Measurements from ENCODE around the gene RTN4RL1. TPM values are rescaled to one million over a fixed set of nuclear protein-coding genes. Genes with fewer than 3 reads are reported as not detected.

RTN4RL1 gene
- total RNA-seq, 1 donor from 2014 or later = 0.77 TPM

DNA sequence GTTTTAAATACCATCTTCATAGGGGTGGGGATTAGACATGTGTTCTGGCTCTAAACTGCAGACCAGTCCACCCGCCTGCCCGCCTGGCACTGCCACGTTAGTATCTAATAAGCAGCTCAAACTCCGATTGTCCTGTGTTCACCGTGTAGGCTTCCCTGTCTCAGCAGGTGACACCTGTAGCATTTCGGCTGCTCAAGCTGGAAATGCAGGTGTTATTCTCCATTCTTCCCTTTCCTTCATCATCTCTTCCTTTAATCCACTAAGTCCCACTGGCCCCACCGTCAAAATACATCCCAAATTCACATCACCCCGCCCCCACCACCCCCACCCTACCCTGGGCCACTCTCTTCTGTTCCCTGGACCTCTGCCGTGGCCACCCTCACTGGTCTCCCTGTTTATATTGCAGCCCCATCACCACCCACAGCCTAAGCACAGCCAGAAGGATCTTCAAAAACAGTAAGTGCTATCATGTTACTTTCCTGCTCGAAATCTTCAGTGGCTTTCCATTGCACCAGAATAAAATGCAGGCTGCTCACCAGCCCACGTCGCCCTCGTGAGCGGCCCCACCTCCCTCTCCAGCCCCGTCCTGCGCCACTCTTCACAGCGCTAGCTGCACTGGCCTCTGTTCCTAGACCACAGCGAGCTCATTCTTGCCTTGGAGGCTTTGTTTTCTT, 65.1 kb downstream of the RTN4RL1 start:
- H3K36me3 ChIP-seq (ENCODE audit: insufficient read depth, low read length) = no peaks in the 10 kb centered on the region
- Mint-ChIP-seq H3K36me3 (ENCODE audit: low read depth, unreplicated experiment) (no peaks in the 10 kb centered on the region), H3K27ac (ENCODE audit: unreplicated experiment) (no peak overlapping the region), H3K27me3 (ENCODE audit: low read depth, unreplicated experiment) (peaks cover 10% of the 10 kb centered on the region), H3K9me3 (ENCODE audit: unreplicated experiment) (no peaks in the 10 kb centered on the region), H3K4me3 (ENCODE audit: unreplicated experiment) (no peak overlapping the region), H3K4me1 (ENCODE audit: low read depth, unreplicated experiment) (peaks cover 3% of the 10 kb centered on the region)
- no peaks in the 10 kb centered on the region for H3K9me3 ChIP-seq (ENCODE audit: insufficient read depth, low read depth, low read length)
- no peak overlapping the region for H3K27ac ChIP-seq (ENCODE audit: low read depth, low read length)
- no peaks in the 10 kb centered on the region for H3K79me2 ChIP-seq (ENCODE audit: insufficient read depth, low read length)
- TF ChIP-seq EZH2 (IDR thresholded peaks at IDR 0.05; ENCODE audit: insufficient read depth, low read length) = no peak
- TF ChIP-seq, protein P1, sequence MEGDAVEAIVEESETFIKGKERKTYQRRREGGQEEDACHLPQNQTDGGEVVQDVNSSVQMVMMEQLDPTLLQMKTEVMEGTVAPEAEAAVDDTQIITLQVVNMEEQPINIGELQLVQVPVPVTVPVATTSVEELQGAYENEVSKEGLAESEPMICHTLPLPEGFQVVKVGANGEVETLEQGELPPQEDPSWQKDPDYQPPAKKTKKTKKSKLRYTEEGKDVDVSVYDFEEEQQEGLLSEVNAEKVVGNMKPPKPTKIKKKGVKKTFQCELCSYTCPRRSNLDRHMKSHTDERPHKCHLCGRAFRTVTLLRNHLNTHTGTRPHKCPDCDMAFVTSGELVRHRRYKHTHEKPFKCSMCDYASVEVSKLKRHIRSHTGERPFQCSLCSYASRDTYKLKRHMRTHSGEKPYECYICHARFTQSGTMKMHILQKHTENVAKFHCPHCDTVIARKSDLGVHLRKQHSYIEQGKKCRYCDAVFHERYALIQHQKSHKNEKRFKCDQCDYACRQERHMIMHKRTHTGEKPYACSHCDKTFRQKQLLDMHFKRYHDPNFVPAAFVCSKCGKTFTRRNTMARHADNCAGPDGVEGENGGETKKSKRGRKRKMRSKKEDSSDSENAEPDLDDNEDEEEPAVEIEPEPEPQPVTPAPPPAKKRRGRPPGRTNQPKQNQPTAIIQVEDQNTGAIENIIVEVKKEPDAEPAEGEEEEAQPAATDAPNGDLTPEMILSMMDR (IDR thresholded peaks at IDR 0.05; ENCODE audit: insufficient read depth, low read depth, low read length) = no peak
- H3K27me3 ChIP-seq (ENCODE audit: insufficient read depth, low read length) = no peaks in the 10 kb centered on the region
- H4K20me1 ChIP-seq (ENCODE audit: insufficient read depth, low read length) = no peaks in the 10 kb centered on the region
- no peak overlapping the region for H3K4me3 ChIP-seq (ENCODE audit: insufficient read depth, low read depth, low read length)
- DNase-seq (ENCODE audit: low read depth) = no peak
- H2AFZ ChIP-seq (ENCODE audit: low read depth, low read length) = no peak overlapping the region
- no peak for FAIRE-seq
- H3K4me1 ChIP-seq (ENCODE audit: insufficient read depth, low read length) = no peaks in the 10 kb centered on the region
- H3K4me2 ChIP-seq (ENCODE audit: low read length) = no peak overlapping the region
- H3K9ac ChIP-seq (ENCODE audit: low read length) = no peak overlapping the region

DNA sequence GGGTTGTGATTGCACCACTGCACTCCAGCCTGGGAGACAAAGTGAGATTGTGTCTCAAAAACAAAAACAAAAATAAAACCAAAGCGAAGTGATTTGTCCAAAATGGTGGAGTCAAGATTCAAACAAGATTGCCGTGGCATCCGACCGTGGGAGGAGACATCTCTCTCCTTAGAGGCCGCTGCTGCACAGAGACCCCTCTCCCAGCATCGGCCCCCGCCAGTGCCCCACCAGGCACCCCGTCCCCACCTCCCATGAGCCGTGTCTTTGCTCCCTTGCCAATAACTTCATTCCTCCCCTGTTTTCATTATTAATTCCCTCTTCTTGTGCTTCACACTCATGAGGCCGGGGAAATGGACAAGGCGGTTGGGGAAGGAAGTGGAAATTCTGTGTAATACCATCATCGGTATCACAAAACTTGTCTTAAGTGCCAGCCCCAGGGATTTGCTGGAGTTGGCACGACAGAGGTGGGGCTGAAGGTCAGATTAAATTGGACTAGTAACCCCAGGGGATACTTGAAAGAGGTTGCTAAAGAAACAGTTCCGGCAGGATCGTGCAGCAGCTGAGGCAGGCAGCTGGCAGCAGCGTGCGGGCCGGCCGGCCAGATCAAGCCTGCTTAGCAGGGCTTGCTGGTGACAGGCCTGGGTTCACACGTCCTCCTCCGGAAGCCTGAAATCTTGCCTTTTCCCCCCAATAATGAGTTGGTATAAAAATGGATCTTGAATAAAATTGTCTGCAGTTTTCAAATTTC, 66.8 kb downstream of the RTN4RL1 start:
- no peak overlapping the region for H3K4me3 ChIP-seq (ENCODE audit: insufficient read depth, low read depth, low read length)
- H3K4me1 ChIP-seq (ENCODE audit: insufficient read depth, low read length) = no peaks in the 10 kb centered on the region
- no peak for DNase-seq (ENCODE audit: low read depth)
- FAIRE-seq = no peak
- H3K9me3 ChIP-seq (ENCODE audit: insufficient read depth, low read depth, low read length) = no peaks in the 10 kb centered on the region
- H3K27me3 ChIP-seq (ENCODE audit: insufficient read depth, low read length) = no peaks in the 10 kb centered on the region
- Mint-ChIP-seq H3K9me3 (ENCODE audit: unreplicated experiment) (no peaks in the 10 kb centered on the region), H3K36me3 (ENCODE audit: low read depth, unreplicated experiment) (no peaks in the 10 kb centered on the region), H3K4me3 (ENCODE audit: unreplicated experiment) (no peak overlapping the region), H3K27ac (ENCODE audit: unreplicated experiment) (no peak overlapping the region), H3K4me1 (ENCODE audit: low read depth, unreplicated experiment) (peaks cover 3% of the 10 kb centered on the region), H3K27me3 (ENCODE audit: low read depth, unreplicated experiment) (peaks cover 10% of the 10 kb centered on the region)
- no peak overlapping the region for H2AFZ ChIP-seq (ENCODE audit: low read depth, low read length)
- H3K9ac ChIP-seq (ENCODE audit: low read length) = no peak overlapping the region
- H3K4me2 ChIP-seq (ENCODE audit: low read length) = no peak overlapping the region
- H3K79me2 ChIP-seq (ENCODE audit: insufficient read depth, low read length) = no peaks in the 10 kb centered on the region
- no peak overlapping the region for H3K27ac ChIP-seq (ENCODE audit: low read depth, low read length)
- TF ChIP-seq, protein P1 (IDR thresholded peaks at IDR 0.05; ENCODE audit: insufficient read depth, low read depth, low read length) = no peak
- TF ChIP-seq EZH2 (IDR thresholded peaks at IDR 0.05; ENCODE audit: insufficient read depth, low read length) = no peak
- H3K36me3 ChIP-seq (ENCODE audit: insufficient read depth, low read length) = no peaks in the 10 kb centered on the region
- H4K20me1 ChIP-seq (ENCODE audit: insufficient read depth, low read length) = no peaks in the 10 kb centered on the region

DNA sequence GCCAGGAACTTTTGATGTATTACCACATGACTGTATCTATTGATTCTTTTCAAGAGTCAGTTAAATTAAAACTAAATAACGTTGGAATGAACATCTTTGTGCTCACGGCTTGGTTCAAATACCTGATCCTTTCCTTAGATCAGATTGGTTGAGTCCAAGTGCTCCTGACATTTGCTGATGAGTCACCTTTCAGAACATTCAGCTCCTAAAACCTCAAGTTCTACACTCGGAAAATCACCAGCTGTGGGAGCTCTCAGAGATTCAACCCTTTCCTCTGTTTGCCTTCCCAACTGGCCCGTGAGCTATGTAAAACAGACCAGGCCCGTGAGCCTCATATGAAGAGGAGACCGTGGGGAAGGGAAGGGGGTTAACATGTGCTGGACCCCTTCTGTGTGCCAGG, 68.1 kb downstream of the RTN4RL1 start:
- Histone ChIP-seq H2AFZ (ENCODE audit: low read depth, low read length) (peak overlapping the region; percentile 1), H3K9ac (ENCODE audit: low read length) (no peak overlapping the region), H3K4me1 (ENCODE audit: insufficient read depth, low read length) (no peaks in the 10 kb centered on the region), H4K20me1 (ENCODE audit: insufficient read depth, low read length) (no peaks in the 10 kb centered on the region), H3K27ac (ENCODE audit: low read depth, low read length) (no peak overlapping the region), H3K79me2 (ENCODE audit: insufficient read depth, low read length) (no peaks in the 10 kb centered on the region), H3K9me3 (ENCODE audit: insufficient read depth, low read depth, low read length) (no peaks in the 10 kb centered on the region), H3K4me2 (ENCODE audit: low read length) (no peak overlapping the region), H3K36me3 (ENCODE audit: insufficient read depth, low read length) (no peaks in the 10 kb centered on the region), H3K27me3 (ENCODE audit: insufficient read depth, low read length) (no peaks in the 10 kb centered on the region), H3K4me3 (ENCODE audit: insufficient read depth, low read depth, low read length) (no peak overlapping the region)
- no peaks in the 10 kb centered on the region for H3K36me3 Mint-ChIP-seq (ENCODE audit: low read depth, unreplicated experiment)
- H3K4me3 Mint-ChIP-seq (ENCODE audit: unreplicated experiment) = no peak overlapping the region
- no peak for FAIRE-seq
- no peak overlapping the region for H3K27ac Mint-ChIP-seq (ENCODE audit: unreplicated experiment)
- DNase-seq (ENCODE audit: low read depth) = peak; percentile 54
- no peaks in the 10 kb centered on the region for H3K9me3 Mint-ChIP-seq (ENCODE audit: unreplicated experiment)
- TF ChIP-seq EZH2 (IDR thresholded peaks at IDR 0.05; ENCODE audit: insufficient read depth, low read length) = no peak
- TF ChIP-seq, protein P1 (IDR thresholded peaks at IDR 0.05; ENCODE audit: insufficient read depth, low read depth, low read length) = no peak
- peaks cover 3% of the 10 kb centered on the region for H3K4me1 Mint-ChIP-seq (ENCODE audit: low read depth, unreplicated experiment)
- H3K27me3 Mint-ChIP-seq (ENCODE audit: low read depth, unreplicated experiment) = peaks cover 12% of the 10 kb centered on the region

Data from astrocyte (in vitro differentiated cells and primary cell).